ENCODE results near the gene FAM98B. TPM values are rescaled to one million over a fixed set of nuclear protein-coding genes. Genes with fewer than 3 reads are reported as not detected.

Gene FAM98B
- total RNA-seq, 1 experiment from 2014 or later: 38.1 TPM

GRCh38 chr15:38512901-38513300 is 59.0 kb downstream of the FAM98B start (continued):
- TF ChIP-seq FOXP1 (CRISPR knock-in tag; IDR thresholded peaks at IDR 0.05; ENCODE audit: borderline replicate concordance) (no peak), MYBL2 (CRISPR knock-in tag; IDR thresholded peaks at IDR 0.05) (no peak), PRRX2 (CRISPR knock-in tag; IDR thresholded peaks at IDR 0.05) (no peak), IRF2 (CRISPR knock-in tag; IDR thresholded peaks at IDR 0.05; ENCODE audit: borderline replicate concordance, low read depth) (no peak), CTCF (IDR thresholded peaks at IDR 0.05) (no peak), E2F5 (CRISPR knock-in tag; IDR thresholded peaks at IDR 0.05) (no peak), ZNF396 (CRISPR knock-in tag; IDR thresholded peaks at IDR 0.05; ENCODE audit: borderline replicate concordance) (no peak), SP1 (CRISPR knock-in tag; conservative IDR thresholded peaks at IDR 0.05) (no peak), MXD4 (CRISPR knock-in tag; IDR thresholded peaks at IDR 0.05; ENCODE audit: borderline replicate concordance) (no peak), FOXP4 (CRISPR knock-in tag; IDR thresholded peaks at IDR 0.05) (no peak), CREB1 (CRISPR knock-in tag; IDR thresholded peaks at IDR 0.05) (no peak)

- Mint-ChIP-seq H3K4me1 (peaks cover 41% of the 10 kb centered on the region), H3K4me3 (no peak overlapping the region), H3K9me3 (no peaks in the 10 kb centered on the region), H3K36me3 (no peaks in the 10 kb centered on the region), H3K27ac (peak overlapping the region; percentile 37; the same call in 1 of the 2 replicates), H3K27me3 (ENCODE audit: low read depth) (no peaks in the 10 kb centered on the region)
- DNase-seq (ENCODE audit: low spot score): no peak
- POLR2A ChIA-PET: no interaction called here
- TF ChIP-seq SMAD4 (CRISPR knock-in tag; IDR thresholded peaks at IDR 0.05) (no peak), E2F4 (CRISPR knock-in tag; IDR thresholded peaks at IDR 0.05; ENCODE audit: borderline replicate concordance, low read depth) (no peak), ARID4B (CRISPR knock-in tag; IDR thresholded peaks at IDR 0.05; ENCODE audit: borderline replicate concordance) (no peak), NFYB (CRISPR knock-in tag; conservative IDR thresholded peaks at IDR 0.05; ENCODE audit: low read depth) (no peak), GRHL2 (CRISPR knock-in tag; IDR thresholded peaks at IDR 0.05; ENCODE audit: insufficient replicate concordance, severe bottlenecking) (no peak), CDX4 (CRISPR knock-in tag; IDR thresholded peaks at IDR 0.05; ENCODE audit: borderline replicate concordance) (no peak), HMGA2 (CRISPR knock-in tag; IDR thresholded peaks at IDR 0.05) (no peak), SOX15 (CRISPR knock-in tag; IDR thresholded peaks at IDR 0.05) (no peak), OVOL2 (CRISPR knock-in tag; IDR thresholded peaks at IDR 0.05; ENCODE audit: borderline replicate concordance) (no peak), MXD4 (CRISPR knock-in tag; IDR thresholded peaks at IDR 0.05; ENCODE audit: borderline replicate concordance) (no peak)
- CTCF ChIA-PET: interaction anchor here (1.1 to 3.4 kb wide), 6 partner anchors 50 to 185 kb away, joined by 3 to 20 read pairs (median 8); partner anchors contain the start of gene RASGRP1
- ATAC-seq: peak; percentile 70
These were observed 60.7 kb downstream of the FAM98B start for GRCh38 chr15:38514601-38515000.
